ENCODE data around the gene LIME1.
"Not testable (repeated sequence)": the region's sequence is repeated elsewhere in the genome, so short reads cannot be mapped to it uniquely, and the experiment has no call there.

Gene LIME1

GRCh38 chr20:63708301-63709148 is 27.9 kb upstream of the LIME1 start:
- no peak for FAIRE-seq

GRCh38 chr20:63709149-63709527 is 27.3 kb upstream of the LIME1 start:
- no peak for FAIRE-seq

- FAIRE-seq: no peak
These were observed 25.3 kb upstream of the LIME1 start for GRCh38 chr20:63711085-63711645.

GRCh38 chr20:63712191-63712590 is 24.3 kb upstream of the LIME1 start:
- no peak for FAIRE-seq

- FAIRE-seq: no peak
These were observed 21.6 kb upstream of the LIME1 start for GRCh38 chr20:63714858-63715257.

- FAIRE-seq: no peak
These were observed 17.5 kb upstream of the LIME1 start for GRCh38 chr20:63718996-63719395.

GRCh38 chr20:63722967-63723622 is 13.4 kb upstream of the LIME1 start:
- not testable (repeated sequence) for FAIRE-seq

GRCh38 chr20:63730189-63730733 is 6.2 kb upstream of the LIME1 start:
- not testable (repeated sequence) for FAIRE-seq

- FAIRE-seq: no peak
These were observed 5.1 kb upstream of the LIME1 start for GRCh38 chr20:63731410-63731809.

GRCh38 chr20:63732118-63733095 is 4.1 kb upstream of the LIME1 start:
- no peak for FAIRE-seq

- no peak for FAIRE-seq
These were observed 3.3 kb upstream of the LIME1 start for GRCh38 chr20:63733117-63733516.

GRCh38 chr20:63733579-63734081 is 2.8 kb upstream of the LIME1 start:
- FAIRE-seq: no peak

- FAIRE-seq: no peak
These were observed 2.1 kb upstream of the LIME1 start for GRCh38 chr20:63734111-63734945.

GRCh38 chr20:63734946-63735858 is 1.3 kb upstream of the LIME1 start:
- no peak for FAIRE-seq

- FAIRE-seq: no peak
These were observed 630 bp downstream of the LIME1 start for GRCh38 chr20:63736893-63737694.

- FAIRE-seq: no peak
These were observed 1.2 kb downstream of the LIME1 start for GRCh38 chr20:63737695-63737944.

GRCh38 chr20:63737945-63738686 is 1.7 kb downstream of the LIME1 start:
- FAIRE-seq: no peak

- FAIRE-seq: no peak
These were observed 2.2 kb downstream of the LIME1 start for GRCh38 chr20:63738687-63739129.

Measured in islet of Langerhans (tissue), 1 donor.